ENCODE measurements around the gene CPEB4.

GRCh38 chr5:173890195-173890991 lies 2.2 kb downstream of the CPEB4 start:
- no peak for TF ChIP-seq CTCF (IDR thresholded peaks at IDR 0.05)
- TF ChIP-seq POLR2A (IDR thresholded peaks at IDR 0.05) = no peak

Data from tibial nerve (tissue), 3 donors.